Measurements from ENCODE around the gene AOPEP.

- TF ChIP-seq CTCF (IDR thresholded peaks at IDR 0.05; ENCODE audit: poor library complexity, severe bottlenecking): no peak
- no peak for TF ChIP-seq SMC3 (conservative IDR thresholded peaks at IDR 0.05; ENCODE audit: poor library complexity)
- no peak for TF ChIP-seq RAD21 (conservative IDR thresholded peaks at IDR 0.05)
- no peak for TF ChIP-seq EZH2 (IDR thresholded peaks at IDR 0.05; ENCODE audit: borderline replicate concordance, insufficient read depth, low read length, poor library complexity, severe bottlenecking)
These were observed 19.6 kb upstream of the AOPEP start for GRCh38 chr9:94706922-94707321.
